ENCODE measurements around the gene SH3RF1.

GRCh38 chr4:169070895-169071218 lies 199.9 kb downstream of the SH3RF1 start:
- TF ChIP-seq CTCF (IDR thresholded peaks at IDR 0.05) (no peak), POLR2A (IDR thresholded peaks at IDR 0.05) (no peak)

Measured in uterus (tissue), 2 donors.